ENCODE data around the gene TANC1. TPM values are rescaled to one million over a fixed set of nuclear protein-coding genes. Genes with fewer than 3 reads are reported as not detected.

The TANC1 gene
- total RNA-seq, 1 donor from 2014 or later: 36.9 TPM

GRCh38 chr2:159129269-159129668 lies 160.8 kb downstream of the TANC1 start:
- no peak overlapping the region for H3K4me3 Mint-ChIP-seq (ENCODE audit: unreplicated experiment)
- no peaks in the 10 kb centered on the region for H3K36me3 Mint-ChIP-seq (ENCODE audit: unreplicated experiment)
- H3K4me1 Mint-ChIP-seq (ENCODE audit: unreplicated experiment): peaks cover 70% of the 10 kb centered on the region
- no peak for DNase-seq (ENCODE audit: extremely low spot score, unreplicated experiment)
- TF ChIP-seq, protein P1, sequence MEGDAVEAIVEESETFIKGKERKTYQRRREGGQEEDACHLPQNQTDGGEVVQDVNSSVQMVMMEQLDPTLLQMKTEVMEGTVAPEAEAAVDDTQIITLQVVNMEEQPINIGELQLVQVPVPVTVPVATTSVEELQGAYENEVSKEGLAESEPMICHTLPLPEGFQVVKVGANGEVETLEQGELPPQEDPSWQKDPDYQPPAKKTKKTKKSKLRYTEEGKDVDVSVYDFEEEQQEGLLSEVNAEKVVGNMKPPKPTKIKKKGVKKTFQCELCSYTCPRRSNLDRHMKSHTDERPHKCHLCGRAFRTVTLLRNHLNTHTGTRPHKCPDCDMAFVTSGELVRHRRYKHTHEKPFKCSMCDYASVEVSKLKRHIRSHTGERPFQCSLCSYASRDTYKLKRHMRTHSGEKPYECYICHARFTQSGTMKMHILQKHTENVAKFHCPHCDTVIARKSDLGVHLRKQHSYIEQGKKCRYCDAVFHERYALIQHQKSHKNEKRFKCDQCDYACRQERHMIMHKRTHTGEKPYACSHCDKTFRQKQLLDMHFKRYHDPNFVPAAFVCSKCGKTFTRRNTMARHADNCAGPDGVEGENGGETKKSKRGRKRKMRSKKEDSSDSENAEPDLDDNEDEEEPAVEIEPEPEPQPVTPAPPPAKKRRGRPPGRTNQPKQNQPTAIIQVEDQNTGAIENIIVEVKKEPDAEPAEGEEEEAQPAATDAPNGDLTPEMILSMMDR (IDR thresholded peaks at IDR 0.05): no peak
- peaks cover 3% of the 10 kb centered on the region for H3K9me3 Mint-ChIP-seq (ENCODE audit: unreplicated experiment)
- no peaks in the 10 kb centered on the region for H3K27me3 Mint-ChIP-seq (ENCODE audit: unreplicated experiment)
- H3K27ac Mint-ChIP-seq (ENCODE audit: unreplicated experiment): no peak overlapping the region

GRCh38 chr2:159129824-159130223 lies 161.4 kb downstream of the TANC1 start:
- no peak for DNase-seq (ENCODE audit: extremely low spot score, unreplicated experiment)
- TF ChIP-seq, protein P1 (IDR thresholded peaks at IDR 0.05): no peak
- Mint-ChIP-seq H3K36me3 (ENCODE audit: unreplicated experiment) (no peaks in the 10 kb centered on the region), H3K9me3 (ENCODE audit: unreplicated experiment) (peaks cover 3% of the 10 kb centered on the region), H3K27ac (ENCODE audit: unreplicated experiment) (no peak overlapping the region), H3K4me1 (ENCODE audit: unreplicated experiment) (peaks cover 67% of the 10 kb centered on the region), H3K27me3 (ENCODE audit: unreplicated experiment) (no peaks in the 10 kb centered on the region), H3K4me3 (ENCODE audit: unreplicated experiment) (no peak overlapping the region)

GRCh38 chr2:159130302-159130701 lies 161.9 kb downstream of the TANC1 start:
- Mint-ChIP-seq H3K9me3 (ENCODE audit: unreplicated experiment) (peaks cover 3% of the 10 kb centered on the region), H3K27me3 (ENCODE audit: unreplicated experiment) (no peaks in the 10 kb centered on the region), H3K36me3 (ENCODE audit: unreplicated experiment) (no peaks in the 10 kb centered on the region), H3K27ac (ENCODE audit: unreplicated experiment) (no peak overlapping the region), H3K4me1 (ENCODE audit: unreplicated experiment) (peaks cover 67% of the 10 kb centered on the region), H3K4me3 (ENCODE audit: unreplicated experiment) (no peak overlapping the region)
- TF ChIP-seq, protein P1 (IDR thresholded peaks at IDR 0.05): no peak
- no peak for DNase-seq (ENCODE audit: extremely low spot score, unreplicated experiment)

DNA sequence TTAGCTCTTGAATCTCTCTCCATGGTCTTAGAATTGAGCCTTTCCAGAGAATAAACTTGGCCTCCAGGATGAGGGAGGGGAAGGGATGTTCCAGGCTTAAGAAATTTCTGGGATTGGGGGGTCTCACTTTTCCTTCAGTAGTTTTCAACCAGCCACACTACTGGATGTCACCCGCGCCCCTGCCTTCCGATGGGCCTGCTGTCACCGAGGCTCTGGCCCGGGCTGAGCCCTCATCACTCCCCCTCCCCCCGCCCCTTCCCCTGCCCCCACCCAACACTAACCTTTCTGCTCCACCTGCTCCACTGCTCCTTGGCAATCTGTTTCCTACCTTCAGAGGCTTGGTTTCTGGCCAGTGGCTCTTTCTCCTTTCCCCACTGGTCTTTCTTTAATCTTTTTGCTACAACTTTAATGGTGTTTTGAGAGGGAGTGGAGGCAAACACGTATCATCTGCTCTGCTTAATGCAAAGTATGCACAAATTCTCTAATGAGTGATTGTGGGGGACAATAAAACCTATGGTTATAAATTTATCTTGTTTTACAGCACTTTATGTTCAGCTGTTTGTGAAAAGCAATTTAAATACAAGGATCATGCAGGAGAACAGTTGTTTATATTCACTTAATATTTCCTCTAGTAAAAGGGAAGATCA lies 162.9 kb downstream of the TANC1 start:
- Mint-ChIP-seq H3K4me3 (ENCODE audit: unreplicated experiment) (no peak overlapping the region), H3K36me3 (ENCODE audit: unreplicated experiment) (no peaks in the 10 kb centered on the region), H3K4me1 (ENCODE audit: unreplicated experiment) (peaks cover 69% of the 10 kb centered on the region), H3K27ac (ENCODE audit: unreplicated experiment) (peak overlapping the region; percentile 74), H3K27me3 (ENCODE audit: unreplicated experiment) (no peaks in the 10 kb centered on the region), H3K9me3 (ENCODE audit: unreplicated experiment) (peaks cover 3% of the 10 kb centered on the region)
- DNase-seq (ENCODE audit: extremely low spot score, unreplicated experiment): no peak
- TF ChIP-seq, protein P1 (IDR thresholded peaks at IDR 0.05): no peak

GRCh38 chr2:159131914-159132281 lies 163.5 kb downstream of the TANC1 start:
- Mint-ChIP-seq H3K36me3 (ENCODE audit: unreplicated experiment) (no peaks in the 10 kb centered on the region), H3K27me3 (ENCODE audit: unreplicated experiment) (no peaks in the 10 kb centered on the region), H3K4me1 (ENCODE audit: unreplicated experiment) (peaks cover 69% of the 10 kb centered on the region), H3K4me3 (ENCODE audit: unreplicated experiment) (no peak overlapping the region), H3K27ac (ENCODE audit: unreplicated experiment) (peak overlapping the region; percentile 74), H3K9me3 (ENCODE audit: unreplicated experiment) (peaks cover 2% of the 10 kb centered on the region)
- TF ChIP-seq, protein P1 (IDR thresholded peaks at IDR 0.05): no peak
- no peak for DNase-seq (ENCODE audit: extremely low spot score, unreplicated experiment)
